Measurements from ENCODE around the gene FGD4.

GRCh38 chr12:32489070-32489469 is 89.7 kb downstream of the FGD4 start:
- TF ChIP-seq EZH2phosphoT487 (IDR thresholded peaks at IDR 0.05; ENCODE audit: insufficient read depth, low read depth) (no peak), EZH2 (IDR thresholded peaks at IDR 0.05; ENCODE audit: insufficient read depth, poor library complexity, severe bottlenecking) (no peak)

All from GM23248 (cell line).